ENCODE results near the gene SPC24.
"Not testable (repeated sequence)": the region's sequence is repeated elsewhere in the genome, so short reads cannot be mapped to it uniquely, and the experiment has no call there.

The SPC24 gene

DNA sequence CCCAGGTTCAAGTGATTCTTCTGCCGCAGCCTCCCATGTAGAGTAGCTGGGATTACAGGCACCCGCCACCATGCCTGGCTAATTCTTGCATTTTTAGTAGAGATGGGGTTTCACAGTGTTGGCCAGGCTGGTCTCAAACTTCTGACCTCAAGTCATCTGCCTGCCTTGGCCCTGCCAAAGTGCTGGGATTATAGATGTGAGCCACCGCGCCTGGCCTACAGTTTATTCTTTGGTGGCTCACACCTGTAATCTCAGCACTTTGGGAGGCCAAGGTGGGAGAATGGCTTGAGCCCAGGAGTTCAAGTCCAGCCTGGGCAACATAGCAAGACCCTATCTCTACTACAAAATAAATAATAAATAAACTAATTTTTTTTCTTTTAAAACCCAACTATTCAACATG lies 31.4 kb downstream of the SPC24 start:
- not testable (repeated sequence) for DNase-seq

DNA sequence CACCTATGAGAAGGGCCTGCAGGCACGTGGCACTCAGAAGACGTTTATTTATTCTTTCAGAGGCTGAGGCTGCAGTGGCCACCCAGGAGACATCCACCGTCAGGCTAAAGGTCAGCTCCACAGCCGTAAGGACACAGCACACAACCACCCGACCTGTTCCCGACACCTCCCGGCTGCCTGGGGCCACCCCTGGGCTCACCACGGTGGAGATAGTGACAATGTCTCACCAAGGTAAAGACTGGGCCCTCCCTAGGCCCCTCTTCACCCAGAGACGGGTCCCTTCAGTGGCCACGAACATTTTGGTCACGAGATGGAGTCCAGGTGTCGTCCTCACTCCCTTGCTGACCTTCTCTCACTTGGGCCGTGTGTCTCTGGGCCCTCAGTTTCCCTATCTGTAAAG lies 32.5 kb downstream of the SPC24 start:
- DNase-seq, result no peak

DNA sequence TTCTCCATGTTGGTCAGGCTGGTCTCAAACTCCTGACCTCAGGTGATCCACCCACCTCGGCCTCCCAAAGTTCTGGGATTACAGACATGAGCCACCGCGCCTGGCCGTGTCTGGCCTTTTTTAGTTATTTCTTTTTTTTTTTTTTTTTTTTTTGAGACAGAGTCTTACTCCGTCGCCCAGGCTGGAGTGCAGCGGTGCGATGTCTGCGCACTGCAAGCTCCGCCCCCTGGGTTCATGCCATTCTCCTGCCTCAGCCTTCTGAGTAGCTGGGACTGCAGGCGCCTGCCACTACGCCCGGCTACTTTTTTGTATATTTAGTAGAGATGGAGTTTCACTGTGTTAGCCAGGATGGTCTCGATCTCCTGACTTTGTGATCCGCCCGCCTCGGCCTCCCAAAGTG lies 33.6 kb downstream of the SPC24 start:
- not testable (repeated sequence) for DNase-seq

- no peak for DNase-seq
Observed at GRCh38 chr19:11116507-11116906, 39.1 kb downstream of the SPC24 start.

GRCh38 chr19:11115895-11116446 lies 39.6 kb downstream of the SPC24 start:
- DNase-seq, result no peak

GRCh38 chr19:11115042-11115441 lies 40.5 kb downstream of the SPC24 start:
- no peak for DNase-seq

DNA sequence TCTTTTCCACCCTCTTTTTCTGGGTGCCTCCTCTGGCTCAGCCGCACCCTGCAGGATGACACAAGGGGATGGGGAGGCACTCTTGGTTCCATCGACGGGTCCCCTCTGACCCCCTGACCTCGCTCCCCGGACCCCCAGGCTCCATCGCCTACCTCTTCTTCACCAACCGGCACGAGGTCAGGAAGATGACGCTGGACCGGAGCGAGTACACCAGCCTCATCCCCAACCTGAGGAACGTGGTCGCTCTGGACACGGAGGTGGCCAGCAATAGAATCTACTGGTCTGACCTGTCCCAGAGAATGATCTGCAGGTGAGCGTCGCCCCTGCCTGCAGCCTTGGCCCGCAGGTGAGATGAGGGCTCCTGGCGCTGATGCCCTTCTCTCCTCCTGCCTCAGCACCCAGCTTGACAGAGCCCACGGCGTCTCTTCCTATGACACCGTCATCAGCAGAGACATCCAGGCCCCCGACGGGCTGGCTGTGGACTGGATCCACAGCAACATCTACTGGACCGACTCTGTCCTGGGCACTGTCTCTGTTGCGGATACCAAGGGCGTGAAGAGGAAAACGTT lies 42.4 kb downstream of the SPC24 start:
- DNase-seq, result no peak

- DNase-seq, result no peak
Observed at GRCh38 chr19:11111771-11112144, 43.8 kb downstream of the SPC24 start.

- DNase-seq, result no peak
Observed at GRCh38 chr19:11111117-11111770, 44.3 kb downstream of the SPC24 start.

- no peak for DNase-seq
Observed at GRCh38 chr19:11108746-11109145, 46.8 kb downstream of the SPC24 start.

- no peak for DNase-seq
Observed at GRCh38 chr19:11106477-11106876, 49.1 kb downstream of the SPC24 start.

- DNase-seq, result no peak
Observed at GRCh38 chr19:11105014-11105636, 50.5 kb downstream of the SPC24 start.

GRCh38 chr19:11103667-11104066 lies 51.9 kb downstream of the SPC24 start:
- DNase-seq, result not testable (repeated sequence)

GRCh38 chr19:11102944-11103343 lies 52.6 kb downstream of the SPC24 start:
- DNase-seq, result no peak

- no peak for DNase-seq
Observed at GRCh38 chr19:11101057-11101456, 54.5 kb downstream of the SPC24 start.

DNA sequence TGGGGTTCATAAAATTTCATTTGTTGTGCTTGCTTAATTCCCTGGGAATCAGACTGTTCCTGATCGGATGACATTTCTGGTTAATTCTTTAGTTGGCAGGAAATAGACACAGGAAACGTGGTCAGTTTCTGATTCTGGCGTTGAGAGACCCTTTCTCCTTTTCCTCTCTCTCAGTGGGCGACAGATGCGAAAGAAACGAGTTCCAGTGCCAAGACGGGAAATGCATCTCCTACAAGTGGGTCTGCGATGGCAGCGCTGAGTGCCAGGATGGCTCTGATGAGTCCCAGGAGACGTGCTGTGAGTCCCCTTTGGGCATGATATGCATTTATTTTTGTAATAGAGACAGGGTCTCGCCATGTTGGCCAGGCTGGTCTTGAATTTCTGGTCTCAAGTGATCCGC lies 55.5 kb downstream of the SPC24 start:
- DNase-seq, result no peak

GRCh38 chr19:11098861-11099260 lies 56.7 kb downstream of the SPC24 start:
- DNase-seq, result no peak

- DNase-seq, result no peak
Observed at GRCh38 chr19:11098327-11098726, 57.3 kb downstream of the SPC24 start.

GRCh38 chr19:11097367-11097766 lies 58.2 kb downstream of the SPC24 start:
- not testable (repeated sequence) for DNase-seq

- peak; percentile 60 for DNase-seq
Observed at GRCh38 chr19:11096210-11096841, 59.3 kb downstream of the SPC24 start.
